ENCODE data around the gene HMGB1. TPM values are rescaled to one million over a fixed set of nuclear protein-coding genes. Genes with fewer than 3 reads are reported as not detected.

Gene HMGB1
- total RNA-seq (100 to 1,000 TPM; 694 to 729 TPM), polyA plus RNA-seq (642 TPM)

DNA sequence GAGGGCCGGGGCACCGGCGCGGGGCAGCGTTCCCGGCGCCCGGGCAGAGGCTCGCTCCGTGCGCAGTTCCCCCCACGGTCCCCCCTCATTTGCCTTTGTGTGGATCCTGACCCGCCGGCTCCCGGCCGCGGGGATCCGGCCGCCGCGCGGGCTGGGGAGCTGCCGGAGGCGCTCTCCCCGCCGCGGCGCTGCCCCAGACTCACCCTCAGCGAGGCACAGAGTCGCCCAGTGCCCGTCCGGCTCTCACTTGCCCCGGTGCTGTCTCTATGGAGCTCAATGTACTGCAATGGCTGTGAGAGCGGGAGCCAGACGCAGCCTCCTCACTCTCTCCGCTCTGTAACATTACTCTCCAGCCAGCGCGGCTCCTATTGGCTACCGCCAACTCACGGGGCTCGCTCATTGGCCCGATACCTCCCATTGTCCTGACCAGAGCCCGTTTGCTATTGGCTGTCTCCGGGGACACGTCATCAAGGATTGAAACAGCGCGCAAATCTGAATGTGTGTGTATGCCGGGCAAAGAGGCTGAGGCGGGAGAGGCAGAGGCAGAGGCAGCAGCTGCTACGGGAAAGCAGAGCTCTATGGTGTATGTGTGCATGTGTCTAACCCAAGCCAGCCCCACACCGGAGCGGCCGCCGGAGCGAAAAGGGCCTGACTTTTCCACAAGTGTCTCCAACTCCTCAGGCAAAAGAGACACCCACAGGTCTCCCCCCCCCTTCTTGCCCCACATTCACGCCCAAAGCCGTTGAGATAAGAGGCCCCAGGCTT, at the start of gene HMGB1:
TSS of gene HMGB1 (minus strand) at position 344 of the 765 bp plus-strand sequence. CDS start 2,256 bp downstream, outside the sequence.
- H3K36me3 ChIP-seq (ENCODE audit: insufficient read depth, low read length), result peaks cover 19% of the 10 kb centered on the region
- H3K27ac Mint-ChIP-seq, result peak within 1 kb of the TSS; percentile 98 to 99 (median 98)
- H3K4me3 Mint-ChIP-seq, result peak within 1 kb of the TSS; percentile 91 to 99 (median 97)
- peak within 1 kb of the TSS; percentile 77 for H3K4me3 ChIP-seq (ENCODE audit: low read length)
- peaks cover 36 to 44% (median 40%) of the 10 kb centered on the region in 3 donors for H3K4me1 Mint-ChIP-seq
- H3K27me3 Mint-ChIP-seq, result peaks cover 0 to 10% of the 10 kb centered on the region in 2 donors
- peaks cover 27% of the 10 kb centered on the region for H3K4me1 ChIP-seq (ENCODE audit: insufficient read depth, low read length)
- CTCF ChIA-PET, result interaction anchor here (0.7 to 1.4 kb wide), 5 partner anchors 93 to 507 kb away, joined by 3 to 5 read pairs (median 3); no protein-coding TSS in a partner anchor
- no peaks in the 10 kb centered on the region for H3K9me3 ChIP-seq (ENCODE audit: low read length)
- POLR2A ChIA-PET, result interaction anchor here (0.6 to 2.9 kb wide), 13 partner anchors 13 to 333 kb away, joined by 3 to 43 read pairs (median 4); partner anchors contain the start of genes KATNAL1, UBE2L5 and USPL1
- peaks cover 5 to 31% (median 9%) of the 10 kb centered on the region in 3 donors for H3K36me3 Mint-ChIP-seq
- peak; percentile 93 to 99 (median 96) for DNase-seq
- H3K9me3 Mint-ChIP-seq, result peaks cover 0 to 2% (median 0%) of the 10 kb centered on the region in 5 donors
- H3K27ac ChIP-seq (ENCODE audit: low read depth, low read length), result peak within 1 kb of the TSS; percentile 91
- no peaks in the 10 kb centered on the region for H3K27me3 ChIP-seq (ENCODE audit: insufficient read depth, low read length, poor library complexity, severe bottlenecking)

DNA sequence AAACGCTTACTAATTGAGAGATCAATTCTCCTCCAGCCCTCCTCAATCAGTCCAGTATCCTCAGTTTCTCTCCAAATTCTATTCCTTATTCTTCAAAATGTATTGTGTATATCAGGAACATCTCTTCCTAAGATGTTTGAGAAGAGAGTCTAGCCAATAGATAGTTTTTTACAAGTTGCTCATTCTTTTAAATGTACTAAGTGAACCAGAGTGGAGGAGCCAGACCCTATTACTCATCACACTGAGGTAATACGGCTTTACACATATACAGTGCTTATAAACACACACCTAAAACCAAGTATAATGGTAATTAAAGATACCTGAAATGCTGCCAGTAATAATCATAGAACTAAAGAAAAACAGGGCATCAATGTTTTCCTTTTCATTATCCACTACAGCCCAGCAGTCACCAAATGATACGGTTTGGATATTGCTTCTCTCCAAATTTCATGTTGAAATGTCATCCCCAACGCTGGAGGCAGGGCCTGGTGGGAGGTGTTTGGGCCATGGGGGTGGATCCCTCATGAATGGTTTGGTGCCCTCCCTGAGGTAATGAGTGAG, 45.2 kb upstream of the HMGB1 start:
- peaks cover 0 to 2% of the 10 kb centered on the region in 2 donors for H3K27me3 Mint-ChIP-seq
- no peaks in the 10 kb centered on the region for H3K9me3 ChIP-seq (ENCODE audit: low read length)
- POLR2A ChIA-PET, result no interaction called here
- no peak overlapping the region for H3K4me3 ChIP-seq (ENCODE audit: low read length)
- no peak overlapping the region for H3K4me3 Mint-ChIP-seq
- no peaks in the 10 kb centered on the region for H3K4me1 ChIP-seq (ENCODE audit: insufficient read depth, low read length)
- CTCF ChIA-PET, result interaction anchor here (1.0 kb wide), 1 partner anchor 20 kb away, joined by 3 read pairs; no protein-coding TSS in a partner anchor
- H3K4me1 Mint-ChIP-seq, result no peaks in the 10 kb centered on the region
- H3K36me3 Mint-ChIP-seq, result no peaks in the 10 kb centered on the region
- no peaks in the 10 kb centered on the region for H3K9me3 Mint-ChIP-seq
- H3K36me3 ChIP-seq (ENCODE audit: insufficient read depth, low read length), result no peaks in the 10 kb centered on the region
- H3K27ac Mint-ChIP-seq, result no peak overlapping the region
- no peak for DNase-seq
- H3K27me3 ChIP-seq (ENCODE audit: insufficient read depth, low read length, poor library complexity, severe bottlenecking), result no peaks in the 10 kb centered on the region
- no peak overlapping the region for H3K27ac ChIP-seq (ENCODE audit: low read depth, low read length)

GRCh38 chr13:30510091-30510490, 44.4 kb upstream of the HMGB1 start:
- no peak overlapping the region for H3K4me3 ChIP-seq (ENCODE audit: low read length)
- POLR2A ChIA-PET, result no interaction called here
- Mint-ChIP-seq H3K9me3 (no peaks in the 10 kb centered on the region), H3K27me3 (peaks cover 0 to 2% of the 10 kb centered on the region in 2 donors), H3K36me3 (no peaks in the 10 kb centered on the region), H3K27ac (no peak overlapping the region), H3K4me3 (no peak overlapping the region), H3K4me1 (no peaks in the 10 kb centered on the region)
- H3K27ac ChIP-seq (ENCODE audit: low read depth, low read length), result no peak overlapping the region
- H3K4me1 ChIP-seq (ENCODE audit: insufficient read depth, low read length), result no peaks in the 10 kb centered on the region
- no peaks in the 10 kb centered on the region for H3K27me3 ChIP-seq (ENCODE audit: insufficient read depth, low read length, poor library complexity, severe bottlenecking)
- CTCF ChIA-PET, result no interaction called here
- H3K36me3 ChIP-seq (ENCODE audit: insufficient read depth, low read length), result no peaks in the 10 kb centered on the region
- DNase-seq, result no peak
- H3K9me3 ChIP-seq (ENCODE audit: low read length), result no peaks in the 10 kb centered on the region

DNA sequence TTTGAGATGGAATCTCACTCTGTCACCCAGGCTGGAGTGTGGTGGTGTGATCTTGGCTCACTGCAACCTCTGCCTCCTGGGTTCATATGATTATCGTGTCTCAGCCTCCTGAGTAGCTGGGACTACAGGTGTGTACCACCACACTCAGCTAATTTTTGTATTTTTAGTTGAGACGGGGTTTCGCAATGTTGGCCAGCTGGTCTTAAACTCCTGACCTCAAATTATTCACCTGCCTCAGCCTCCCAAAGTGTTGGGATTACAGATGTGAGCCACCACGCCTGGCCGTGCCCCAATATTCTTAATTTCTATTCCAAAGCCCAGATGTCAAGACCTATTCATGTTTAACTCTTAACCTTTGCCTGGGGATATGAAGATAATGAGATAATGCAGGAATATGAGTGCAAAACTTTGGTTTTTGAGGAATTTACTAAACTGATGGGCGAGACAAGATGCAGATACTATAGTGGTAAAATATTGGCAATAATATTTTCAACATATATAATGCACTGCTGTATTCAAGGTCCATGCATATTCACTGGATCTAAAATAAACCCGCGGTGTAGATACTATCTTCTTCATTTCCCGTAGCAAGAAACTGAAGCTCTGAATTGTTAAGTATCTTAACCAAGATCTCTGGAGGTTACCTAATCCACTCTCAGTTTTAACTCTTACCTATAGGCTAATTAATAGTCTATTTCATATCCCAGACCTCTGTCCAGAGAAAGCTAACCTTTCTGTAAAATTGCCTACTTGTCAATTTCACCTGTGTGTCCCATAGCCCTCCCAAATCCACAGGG, 43.7 kb upstream of the HMGB1 start:
- ChIA-PET POLR2A (no interaction called here), CTCF (no interaction called here)
- Histone ChIP-seq H3K4me1 (ENCODE audit: insufficient read depth, low read length) (no peaks in the 10 kb centered on the region), H3K27ac (ENCODE audit: low read depth, low read length) (no peak overlapping the region), H3K4me3 (ENCODE audit: low read length) (no peak overlapping the region), H3K27me3 (ENCODE audit: insufficient read depth, low read length, poor library complexity, severe bottlenecking) (no peaks in the 10 kb centered on the region), H3K9me3 (ENCODE audit: low read length) (no peaks in the 10 kb centered on the region), H3K36me3 (ENCODE audit: insufficient read depth, low read length) (no peaks in the 10 kb centered on the region)
- DNase-seq, result no peak
- Mint-ChIP-seq H3K4me3 (no peak overlapping the region), H3K4me1 (no peaks in the 10 kb centered on the region), H3K9me3 (no peaks in the 10 kb centered on the region), H3K27me3 (peaks cover 0 to 2% of the 10 kb centered on the region in 2 donors), H3K36me3 (no peaks in the 10 kb centered on the region), H3K27ac (no peak overlapping the region)

- Histone ChIP-seq H3K27ac (ENCODE audit: low read depth, low read length) (no peak overlapping the region), H3K9me3 (ENCODE audit: low read length) (no peaks in the 10 kb centered on the region), H3K27me3 (ENCODE audit: insufficient read depth, low read length, poor library complexity, severe bottlenecking) (no peaks in the 10 kb centered on the region), H3K4me1 (ENCODE audit: insufficient read depth, low read length) (no peaks in the 10 kb centered on the region), H3K4me3 (ENCODE audit: low read length) (no peak overlapping the region), H3K36me3 (ENCODE audit: insufficient read depth, low read length) (no peaks in the 10 kb centered on the region)
- ChIA-PET POLR2A (interaction anchor here (0.9 kb wide), 1 partner anchor 14 kb away, joined by 3 read pairs; no protein-coding TSS in a partner anchor), CTCF (no interaction called here)
- no peaks in the 10 kb centered on the region for H3K4me1 Mint-ChIP-seq
- H3K9me3 Mint-ChIP-seq, result no peaks in the 10 kb centered on the region
- DNase-seq, result no peak
- peaks cover 0 to 3% (median 0%) of the 10 kb centered on the region in 3 donors for H3K36me3 Mint-ChIP-seq
- no peak overlapping the region for H3K4me3 Mint-ChIP-seq
- peak overlapping the region in 1 of 8 donors; percentile 29 for H3K27ac Mint-ChIP-seq
- H3K27me3 Mint-ChIP-seq, result no peaks in the 10 kb centered on the region
These were observed 38.3 kb upstream of the HMGB1 start for GRCh38 chr13:30504081-30504480.

DNA sequence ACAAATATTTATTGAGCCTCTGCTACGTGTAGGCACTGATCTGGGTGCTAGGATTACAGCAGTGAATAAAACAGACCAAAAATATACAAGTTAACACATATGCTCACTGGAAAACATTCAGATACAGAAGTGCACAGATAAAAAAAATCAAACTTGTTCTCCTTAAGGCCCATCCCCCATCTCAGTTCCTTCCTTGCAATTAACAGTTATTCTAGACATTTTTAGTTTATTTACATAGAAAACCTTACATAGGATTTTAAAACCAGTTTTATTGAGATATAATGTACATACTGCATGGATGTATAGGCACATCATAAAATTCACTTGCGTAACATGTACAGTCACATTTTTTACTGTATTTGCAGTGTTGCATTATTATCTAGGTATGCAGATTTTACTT, 36.5 kb upstream of the HMGB1 start:
- H3K4me1 Mint-ChIP-seq, result no peaks in the 10 kb centered on the region
- Histone ChIP-seq H3K4me3 (ENCODE audit: low read length) (no peak overlapping the region), H3K36me3 (ENCODE audit: insufficient read depth, low read length) (no peaks in the 10 kb centered on the region), H3K27me3 (ENCODE audit: insufficient read depth, low read length, poor library complexity, severe bottlenecking) (no peaks in the 10 kb centered on the region), H3K27ac (ENCODE audit: low read depth, low read length) (no peak overlapping the region), H3K9me3 (ENCODE audit: low read length) (no peaks in the 10 kb centered on the region), H3K4me1 (ENCODE audit: insufficient read depth, low read length) (no peaks in the 10 kb centered on the region)
- H3K27me3 Mint-ChIP-seq, result no peaks in the 10 kb centered on the region
- peaks cover 0 to 3% (median 0%) of the 10 kb centered on the region in 3 donors for H3K36me3 Mint-ChIP-seq
- CTCF ChIA-PET, result no interaction called here
- POLR2A ChIA-PET, result no interaction called here
- H3K4me3 Mint-ChIP-seq, result no peak overlapping the region
- no peaks in the 10 kb centered on the region for H3K9me3 Mint-ChIP-seq
- H3K27ac Mint-ChIP-seq, result no peak overlapping the region
- DNase-seq, result no peak

DNA sequence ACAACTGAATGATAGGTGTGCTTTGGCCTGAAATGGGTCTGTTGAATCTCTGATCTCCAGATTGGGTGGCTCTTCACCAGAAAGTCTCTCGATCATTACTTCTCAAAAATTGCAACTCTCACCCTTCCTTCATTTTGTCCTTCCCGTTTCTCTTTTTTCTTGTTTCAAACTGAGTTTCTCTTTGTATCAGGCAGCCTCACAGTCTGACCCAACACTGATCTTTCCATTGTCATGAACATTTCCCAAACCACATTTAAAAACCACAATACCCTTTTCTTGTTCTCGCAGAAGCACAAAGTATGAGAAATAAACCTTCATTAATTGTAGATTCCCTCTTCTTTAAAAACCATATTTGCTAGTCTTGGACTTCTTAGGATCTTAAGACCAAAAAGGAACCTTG, 33.6 kb upstream of the HMGB1 start:
- no peaks in the 10 kb centered on the region for H3K27me3 ChIP-seq (ENCODE audit: insufficient read depth, low read length, poor library complexity, severe bottlenecking)
- H3K9me3 Mint-ChIP-seq, result no peaks in the 10 kb centered on the region
- no peaks in the 10 kb centered on the region for H3K36me3 ChIP-seq (ENCODE audit: insufficient read depth, low read length)
- peaks cover 0 to 3% (median 0%) of the 10 kb centered on the region in 3 donors for H3K36me3 Mint-ChIP-seq
- no peaks in the 10 kb centered on the region for H3K27me3 Mint-ChIP-seq
- no peak for DNase-seq
- H3K27ac Mint-ChIP-seq, result no peak overlapping the region
- H3K9me3 ChIP-seq (ENCODE audit: low read length), result no peaks in the 10 kb centered on the region
- H3K4me3 Mint-ChIP-seq, result no peak overlapping the region
- POLR2A ChIA-PET, result no interaction called here
- no peak overlapping the region for H3K27ac ChIP-seq (ENCODE audit: low read depth, low read length)
- no peak overlapping the region for H3K4me3 ChIP-seq (ENCODE audit: low read length)
- H3K4me1 ChIP-seq (ENCODE audit: insufficient read depth, low read length), result no peaks in the 10 kb centered on the region
- CTCF ChIA-PET, result no interaction called here
- no peaks in the 10 kb centered on the region for H3K4me1 Mint-ChIP-seq

GRCh38 chr13:30496147-30496546, 30.4 kb upstream of the HMGB1 start:
- DNase-seq, result no peak
- CTCF ChIA-PET, result no interaction called here
- Mint-ChIP-seq H3K9me3 (no peaks in the 10 kb centered on the region), H3K36me3 (peaks cover 0 to 3% (median 0%) of the 10 kb centered on the region in 3 donors), H3K27ac (no peak overlapping the region), H3K4me3 (no peak overlapping the region), H3K27me3 (no peaks in the 10 kb centered on the region), H3K4me1 (no peaks in the 10 kb centered on the region)
- no peaks in the 10 kb centered on the region for H3K9me3 ChIP-seq (ENCODE audit: low read length)
- no peaks in the 10 kb centered on the region for H3K27me3 ChIP-seq (ENCODE audit: insufficient read depth, low read length, poor library complexity, severe bottlenecking)
- no peak overlapping the region for H3K4me3 ChIP-seq (ENCODE audit: low read length)
- no peaks in the 10 kb centered on the region for H3K4me1 ChIP-seq (ENCODE audit: insufficient read depth, low read length)
- no peak overlapping the region for H3K27ac ChIP-seq (ENCODE audit: low read depth, low read length)
- no peaks in the 10 kb centered on the region for H3K36me3 ChIP-seq (ENCODE audit: insufficient read depth, low read length)
- POLR2A ChIA-PET, result no interaction called here
